Glomerular visceral epithelial cell (primary cell): Measurements from ENCODE around the gene NDEL1.

Experiments
- DNase-seq: peaks from one replicate; pipeline ENCODE4 v3.0.0-alpha.2; 2016; ENCODE audit errors: extremely low spot score

Gene NDEL1

GRCh38 chr17:8477715-8478441 lies 42.2 kb downstream of the NDEL1 start:
- no peak for DNase-seq

- DNase-seq, result no peak
These were observed 43.8 kb downstream of the NDEL1 start for GRCh38 chr17:8479431-8479947.

GRCh38 chr17:8480011-8480976 lies 44.6 kb downstream of the NDEL1 start:
- DNase-seq, result no peak

- no peak for DNase-seq
These were observed 45.4 kb downstream of the NDEL1 start for GRCh38 chr17:8481089-8481488.

- DNase-seq, result no peak
These were observed 46.0 kb downstream of the NDEL1 start for GRCh38 chr17:8481703-8482102.

GRCh38 chr17:8482546-8482945 lies 46.9 kb downstream of the NDEL1 start:
- no peak for DNase-seq

- no peak for DNase-seq
These were observed 48.8 kb downstream of the NDEL1 start for GRCh38 chr17:8484465-8484864.

- DNase-seq, result no peak
These were observed 49.8 kb downstream of the NDEL1 start for GRCh38 chr17:8485491-8485890.

GRCh38 chr17:8487130-8487645 lies 51.5 kb downstream of the NDEL1 start:
- no peak for DNase-seq

- DNase-seq, result no peak
These were observed 52.1 kb downstream of the NDEL1 start for GRCh38 chr17:8487743-8488142.

- DNase-seq, result no peak
These were observed 52.8 kb downstream of the NDEL1 start for GRCh38 chr17:8488491-8488890.

- DNase-seq, result peak; percentile 89
These were observed 53.2 kb downstream of the NDEL1 start for GRCh38 chr17:8488901-8489300.

GRCh38 chr17:8489841-8490240 lies 54.2 kb downstream of the NDEL1 start:
- DNase-seq, result peak; percentile 15

- DNase-seq, result no peak
These were observed 54.8 kb downstream of the NDEL1 start for GRCh38 chr17:8490256-8491023.

- DNase-seq, result no peak
These were observed 56.4 kb downstream of the NDEL1 start for GRCh38 chr17:8492121-8492520.

- no peak for DNase-seq
These were observed 58.3 kb downstream of the NDEL1 start for GRCh38 chr17:8494021-8494420.

GRCh38 chr17:8494506-8495111 lies 58.9 kb downstream of the NDEL1 start:
- DNase-seq, result no peak

- no peak for DNase-seq
These were observed 60.4 kb downstream of the NDEL1 start for GRCh38 chr17:8496081-8496480.

GRCh38 chr17:8499171-8499570 lies 63.5 kb downstream of the NDEL1 start:
- DNase-seq, result no peak

- no peak for DNase-seq
These were observed 63.9 kb downstream of the NDEL1 start for GRCh38 chr17:8499614-8500013.

- DNase-seq, result no peak
These were observed 64.9 kb downstream of the NDEL1 start for GRCh38 chr17:8500609-8501008.
